HG03139 (cell line): ENCODE results near the gene MOV10L1.

Experiments
- ATAC-seq: cut with Tn5 transposase; IDR thresholded peaks from one replicate; pipeline ENCODE4 v1.9.1; 2021; ENCODE audit not compliant: unreplicated experiment

MOV10L1 gene

DNA sequence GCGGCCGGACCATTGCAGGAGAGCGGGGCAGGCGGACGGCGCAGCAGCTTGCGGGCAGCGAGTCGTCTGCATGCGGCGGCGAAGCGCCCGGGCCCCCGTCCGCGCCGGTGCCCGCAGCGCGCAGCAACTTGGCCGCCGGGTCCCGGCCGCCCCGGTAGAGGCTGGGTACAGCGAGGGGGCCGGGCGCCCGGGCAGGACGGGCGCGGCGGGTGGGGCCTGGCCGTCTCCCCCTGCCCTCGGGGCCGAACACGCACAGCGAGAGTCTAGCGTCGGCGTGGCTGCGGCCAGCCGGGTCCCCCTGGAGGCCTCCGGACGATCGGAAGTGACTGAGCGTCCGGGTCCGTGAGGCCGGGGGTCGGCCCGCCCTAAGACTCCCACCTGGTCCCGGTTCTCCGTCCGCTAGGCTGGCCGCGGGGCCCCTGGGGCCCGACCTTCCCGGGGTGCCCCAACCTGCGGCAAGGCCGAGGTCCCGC lies 95.1 kb downstream of the MOV10L1 start:
- ATAC-seq = no peak

DNA sequence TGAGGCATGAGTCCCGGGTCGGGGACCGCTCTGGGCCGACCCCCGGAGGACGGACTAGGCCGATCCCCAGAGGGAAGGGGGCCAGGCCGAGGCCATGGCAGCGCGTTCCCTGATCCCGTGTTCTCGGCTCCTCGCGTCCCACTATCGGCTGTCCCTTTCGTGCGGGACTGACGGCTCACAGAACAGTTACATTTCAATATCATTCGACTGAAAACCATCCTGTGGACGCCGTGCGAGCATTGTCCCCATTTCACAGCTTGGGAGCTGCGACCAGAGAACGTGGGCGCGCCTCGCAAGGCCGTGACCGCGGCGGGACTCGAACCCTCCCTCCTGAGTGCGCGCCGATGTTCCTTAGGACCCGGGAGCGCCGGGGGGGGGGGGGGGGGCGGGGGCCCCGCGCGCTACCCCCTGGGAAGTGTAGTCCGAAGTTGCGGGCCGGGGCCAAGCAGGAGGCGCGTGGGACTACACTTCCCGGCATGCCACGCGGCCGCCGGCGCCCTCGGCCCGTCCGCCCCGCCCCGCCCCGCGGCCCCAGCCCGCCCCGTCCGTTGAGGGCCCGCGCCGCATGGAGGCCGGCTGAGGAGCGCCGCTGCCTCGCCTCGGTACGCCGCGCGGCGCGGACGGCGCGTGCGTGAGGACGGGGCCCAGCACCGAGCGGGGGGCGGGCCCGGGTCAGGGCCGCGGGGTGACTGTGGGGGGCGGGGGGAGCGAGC lies 95.7 kb downstream of the MOV10L1 start, which contains the start of gene TRABD:
Gene TRABD, plus strand, starts transcription at position 539 of the 713 bp plus-strand sequence. CDS start 7,148 bp downstream, outside the sequence.
- peak; percentile 28 for ATAC-seq

DNA sequence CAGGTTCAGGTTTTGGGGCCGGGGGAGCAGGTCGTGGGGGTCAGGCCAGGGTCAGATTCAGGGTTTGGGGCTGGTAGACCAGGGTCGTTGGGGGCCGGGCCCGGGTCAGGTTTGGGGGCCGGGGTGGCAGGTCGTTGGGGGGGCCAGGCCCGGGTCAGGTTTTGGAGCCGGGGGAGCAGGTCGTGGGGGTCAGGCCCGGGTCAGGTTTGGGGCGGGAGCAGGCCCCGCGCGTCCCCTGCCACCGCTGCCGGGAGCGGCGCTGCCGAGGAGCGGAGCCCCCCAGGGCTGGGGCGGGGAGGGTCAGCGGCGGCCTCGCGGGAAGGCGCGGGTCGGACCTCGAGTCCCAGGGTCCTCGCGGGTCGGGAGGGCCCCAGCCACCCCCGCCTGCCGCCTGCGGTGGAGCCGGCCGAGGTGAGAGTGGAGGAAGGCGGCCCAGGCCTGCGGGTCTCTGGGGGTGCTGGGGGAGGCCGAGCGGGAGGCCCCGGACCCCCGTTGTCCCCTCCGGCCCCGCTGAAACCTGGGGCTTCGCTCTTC lies 96.4 kb downstream of the MOV10L1 start:
- ATAC-seq = no peak

DNA sequence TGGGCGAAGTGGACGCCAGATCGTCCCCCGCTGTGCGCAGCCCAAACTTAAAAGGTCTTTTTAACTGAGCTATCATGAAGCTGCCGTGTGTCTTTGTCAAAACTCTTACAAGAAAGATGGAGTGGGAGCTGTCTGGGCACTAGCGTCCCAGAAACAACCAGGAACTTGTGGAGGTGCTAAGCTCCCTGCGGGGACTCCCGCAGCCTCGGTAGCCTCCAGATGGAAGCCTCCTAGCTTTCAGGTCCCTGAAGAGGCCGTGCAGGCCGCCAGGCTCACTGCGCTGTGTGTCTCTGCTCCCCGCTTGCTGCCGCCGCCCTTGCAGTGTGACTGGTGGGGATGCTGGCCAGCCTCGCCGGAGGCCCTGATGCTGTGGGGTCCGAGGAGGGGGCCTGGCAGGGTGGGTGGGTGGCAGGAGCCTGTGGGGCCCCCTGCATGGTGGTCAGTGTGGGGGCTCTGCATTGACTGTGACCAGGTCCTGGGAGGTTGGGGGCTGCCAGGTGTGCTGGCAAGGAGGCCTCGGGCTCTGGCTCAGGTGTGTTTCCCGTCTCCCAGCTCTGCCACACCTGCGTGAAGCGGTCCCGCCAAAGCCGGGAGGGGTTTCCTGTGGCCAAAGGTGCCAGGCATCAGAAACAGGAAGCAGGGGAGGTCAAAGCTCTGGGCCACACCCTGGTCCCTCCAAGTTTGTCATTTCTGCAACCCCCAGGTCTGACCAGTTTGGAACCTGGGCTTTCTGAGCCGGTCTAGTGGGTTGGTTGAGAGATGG lies 97.1 kb downstream of the MOV10L1 start:
- no peak for ATAC-seq

DNA sequence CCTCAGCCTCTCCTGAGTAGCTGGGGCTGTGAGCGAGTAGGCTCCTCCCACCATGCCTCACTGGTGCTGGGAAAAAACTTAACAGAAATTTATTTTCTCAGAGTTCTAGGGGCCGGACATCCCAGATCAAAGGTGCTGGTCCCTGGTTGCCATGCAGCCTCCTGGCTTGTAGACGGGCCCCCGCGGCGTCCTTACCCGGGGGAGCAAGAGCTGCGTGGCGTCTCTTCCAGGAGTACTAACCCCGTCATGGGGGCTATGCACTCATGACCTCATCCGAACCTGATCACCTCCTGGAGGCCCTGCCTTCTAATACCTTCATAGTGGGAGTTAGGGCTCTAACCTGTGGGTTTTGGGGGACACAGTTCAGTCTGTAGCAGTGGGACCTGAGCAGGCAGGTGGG lies 98.5 kb downstream of the MOV10L1 start:
- ATAC-seq = no peak

DNA sequence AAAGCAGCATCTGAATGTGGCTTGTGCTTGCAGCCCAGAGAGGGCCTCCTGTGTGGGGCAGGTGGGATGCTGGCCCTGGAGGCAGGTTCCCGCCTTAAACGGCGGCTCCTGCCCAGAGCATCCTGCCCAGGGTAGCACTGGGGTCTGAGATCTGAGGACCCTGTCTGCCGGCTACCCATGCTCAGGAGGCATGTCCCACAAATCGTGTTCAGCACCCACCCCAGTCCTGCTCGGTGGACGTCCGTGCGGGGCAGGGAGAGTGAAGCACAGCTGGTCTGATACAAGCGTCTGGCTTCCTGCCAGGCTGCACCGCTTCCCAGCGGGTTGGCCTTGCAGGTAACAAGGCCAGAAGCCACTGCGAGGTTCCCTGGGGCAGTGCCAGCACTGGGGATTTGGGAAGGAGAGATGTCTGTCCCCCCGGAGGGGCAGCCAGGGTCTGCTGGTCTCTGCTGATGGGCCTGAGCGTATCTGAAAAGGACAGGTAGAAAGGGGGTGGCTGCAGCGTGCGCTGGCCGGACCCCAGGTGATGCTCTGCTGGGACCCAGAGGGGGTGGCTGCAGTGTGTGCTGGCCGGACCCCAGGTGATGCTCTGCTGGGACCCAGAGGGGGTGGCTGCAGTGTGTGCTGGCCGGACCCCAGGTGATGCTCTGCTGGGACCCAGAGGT lies 99.5 kb downstream of the MOV10L1 start:
- no peak for ATAC-seq

DNA sequence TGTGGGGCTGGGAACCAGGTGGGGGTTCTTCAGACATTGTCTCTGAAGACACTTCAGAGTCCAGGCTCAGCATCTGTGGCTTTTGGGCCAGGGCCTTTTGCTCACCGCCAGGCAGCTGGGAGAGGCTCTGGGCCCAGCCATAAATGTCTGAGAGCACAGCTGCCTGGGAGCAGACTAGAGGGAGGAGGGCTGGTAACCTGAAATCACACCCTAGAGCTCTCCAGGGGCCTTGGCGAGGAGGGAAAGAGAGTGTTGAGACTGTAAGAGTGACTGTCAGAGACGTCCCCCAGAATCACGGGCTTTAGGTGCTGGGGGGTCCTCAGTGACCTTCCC lies 100.0 kb downstream of the MOV10L1 start:
- no peak for ATAC-seq

DNA sequence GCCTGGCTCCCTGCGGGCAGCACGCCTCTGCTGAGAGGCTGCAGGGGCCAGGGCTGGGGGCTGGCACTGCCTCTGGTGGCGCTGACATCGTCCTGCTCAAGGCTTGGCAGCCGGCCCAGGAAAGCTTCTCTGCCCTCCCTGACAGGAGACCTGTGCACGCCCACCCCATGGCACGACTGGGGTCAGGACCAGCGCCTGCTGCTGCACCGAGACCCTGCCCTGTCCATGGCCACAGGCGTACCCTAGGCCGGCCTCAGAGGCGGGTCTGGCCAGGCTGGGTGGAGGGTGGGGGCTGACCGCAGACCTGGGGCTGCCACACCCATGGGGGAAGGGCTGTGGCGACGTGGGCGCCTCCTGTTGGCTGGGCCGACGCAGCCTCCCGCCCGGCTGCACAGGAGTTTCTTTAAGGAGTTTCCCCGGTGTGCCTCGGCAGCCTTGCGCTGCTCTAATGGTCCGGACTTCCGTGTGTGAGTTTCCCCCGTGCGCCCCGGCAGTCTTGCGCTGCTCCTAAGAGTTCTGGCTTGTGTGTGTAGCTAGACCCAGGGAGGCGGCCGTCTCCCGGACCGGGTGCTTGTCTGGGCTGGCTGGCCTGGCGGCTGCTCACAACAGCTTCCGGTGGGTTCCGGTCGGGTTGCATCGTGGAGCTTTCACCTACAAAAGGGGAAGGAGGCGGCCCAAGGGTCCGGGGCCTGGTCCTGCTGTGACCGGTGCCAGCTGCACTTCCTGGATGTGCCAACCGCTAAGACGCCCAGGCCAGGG lies 100.6 kb downstream of the MOV10L1 start:
- peak; percentile 32 for ATAC-seq

DNA sequence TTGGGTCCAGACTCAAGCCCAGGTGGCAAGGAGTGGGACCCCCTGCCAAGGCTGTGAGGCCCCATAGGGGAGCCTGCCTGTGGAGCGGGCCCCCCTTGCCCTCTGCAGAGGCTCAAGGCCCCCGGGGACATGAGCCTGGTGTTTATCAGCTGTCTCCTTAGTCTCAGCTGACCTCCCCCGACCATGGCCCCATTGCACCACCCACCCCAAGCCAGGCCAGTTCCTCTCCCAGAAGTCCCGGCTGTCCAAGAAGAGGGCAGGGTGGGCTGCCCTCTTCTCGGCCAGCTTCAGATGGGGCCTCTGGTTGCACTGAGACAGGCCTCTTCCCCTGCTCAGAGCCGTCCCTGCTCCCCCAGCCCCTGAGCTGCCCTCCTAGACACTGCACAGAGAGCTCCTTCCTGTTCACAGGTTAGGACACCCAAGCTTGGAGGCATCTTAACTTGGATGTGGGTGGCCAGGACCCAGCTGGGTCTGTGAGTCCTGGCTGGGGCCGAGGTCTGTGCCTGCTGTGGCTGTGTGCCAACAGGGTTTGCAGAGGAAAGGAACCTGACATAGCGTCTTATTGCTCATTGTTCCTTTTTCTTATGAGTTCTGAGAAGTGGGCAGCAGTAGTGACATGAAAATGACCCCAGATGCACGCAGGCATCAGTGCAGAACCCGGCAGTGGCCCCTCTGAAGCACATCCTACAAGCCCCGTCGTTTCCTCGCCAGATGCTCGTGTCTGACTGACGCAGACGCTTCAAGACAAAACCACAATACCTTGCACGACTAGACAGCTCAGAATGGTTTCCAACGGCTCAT lies 101.3 kb downstream of the MOV10L1 start:
- ATAC-seq = peak; percentile 14

DNA sequence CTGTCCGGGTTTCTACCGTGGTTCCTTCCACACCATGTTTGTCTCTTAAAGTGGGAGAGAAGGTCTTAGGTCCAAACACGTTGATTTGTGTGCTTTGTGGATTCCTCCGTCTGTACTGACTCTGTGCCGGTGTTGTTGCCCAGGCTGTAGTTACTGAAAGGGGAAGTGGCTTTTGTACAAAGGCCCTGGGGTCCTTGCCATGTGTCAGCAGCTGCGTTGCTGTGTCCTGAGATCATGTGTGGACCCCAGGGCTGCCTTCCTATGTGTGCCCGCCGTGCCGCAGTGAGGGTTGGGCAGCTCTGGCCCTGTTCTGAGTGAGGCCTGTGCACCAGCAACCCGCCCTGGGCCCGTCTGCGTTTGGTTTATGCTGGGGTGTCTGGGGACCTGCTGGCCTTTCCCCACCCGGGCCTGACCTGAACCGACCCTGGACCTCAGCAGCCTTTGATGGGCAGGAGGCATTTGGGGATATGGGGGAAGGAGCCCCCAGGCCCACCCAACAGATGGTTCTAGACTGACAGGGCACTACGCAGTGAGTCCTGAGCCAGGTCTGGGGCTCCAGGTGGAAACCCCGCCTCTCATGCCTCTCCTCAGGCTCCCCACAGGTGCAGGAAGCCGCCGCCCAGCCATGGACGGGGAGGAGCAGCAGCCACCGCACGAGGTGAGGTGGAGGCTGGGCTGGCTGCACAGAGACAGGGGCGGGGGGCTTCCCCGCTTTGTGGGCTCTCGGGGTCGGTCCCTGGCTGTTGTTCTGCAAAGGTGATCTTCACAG lies 102.8 kb downstream of the MOV10L1 start:
- no peak for ATAC-seq

DNA sequence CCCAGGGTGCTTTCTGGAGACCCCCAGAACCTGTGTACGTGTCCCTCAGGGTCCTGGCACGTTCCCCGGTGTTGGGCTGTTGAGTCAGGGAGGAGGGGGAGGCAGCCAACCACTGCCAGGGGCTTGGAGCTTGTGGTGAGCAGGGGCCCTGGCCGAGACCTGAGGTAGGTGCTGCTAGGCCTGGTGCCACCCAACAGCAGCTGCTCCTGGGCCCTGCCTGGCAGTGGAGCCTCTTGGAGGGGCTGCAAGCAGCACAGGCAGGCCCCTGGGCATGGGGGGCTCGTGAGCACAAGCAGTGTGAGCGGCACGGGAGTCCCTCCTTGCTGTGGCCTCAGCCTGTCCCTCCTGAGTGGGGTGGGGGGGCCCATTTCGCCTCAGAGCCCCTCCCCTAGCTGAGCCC lies 103.8 kb downstream of the MOV10L1 start:
- no peak for ATAC-seq

DNA sequence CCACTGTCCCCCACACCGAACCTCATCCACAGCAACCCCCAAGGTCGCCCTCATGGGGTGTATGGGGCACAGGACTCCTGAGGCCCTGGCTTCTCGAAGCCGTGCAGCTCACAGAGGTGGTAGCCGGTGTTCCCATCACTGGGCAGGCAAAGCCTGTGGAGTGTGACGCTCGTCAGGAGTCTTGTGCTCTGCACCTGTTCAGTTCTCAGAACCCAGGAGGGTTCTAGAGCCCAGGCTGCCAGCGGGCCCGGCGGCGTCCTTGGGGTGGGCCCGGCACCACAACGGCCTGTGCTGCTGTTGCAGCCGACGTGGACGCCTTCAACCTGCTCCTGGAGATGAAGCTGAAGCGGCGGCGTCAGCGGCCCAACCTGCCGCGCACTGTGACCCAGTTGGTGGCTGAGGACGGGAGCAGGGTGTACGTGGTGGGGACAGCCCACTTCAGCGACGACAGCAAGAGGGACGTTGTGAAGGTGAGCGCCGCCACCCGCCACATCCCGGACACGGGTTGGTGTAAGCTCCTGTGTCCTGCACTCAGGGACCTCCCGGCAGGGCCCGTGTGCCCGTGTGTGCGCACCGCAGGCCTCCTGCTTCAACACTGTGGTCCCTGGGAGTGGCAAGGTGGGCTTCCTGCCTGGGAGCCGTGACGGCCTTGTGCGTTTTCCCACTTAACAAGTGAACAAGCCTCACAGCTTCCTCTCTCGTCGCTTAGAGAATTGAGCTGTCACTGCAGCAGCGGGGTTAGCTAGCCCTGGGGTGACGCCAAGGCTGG lies 104.4 kb downstream of the MOV10L1 start:
- no peak for ATAC-seq

DNA sequence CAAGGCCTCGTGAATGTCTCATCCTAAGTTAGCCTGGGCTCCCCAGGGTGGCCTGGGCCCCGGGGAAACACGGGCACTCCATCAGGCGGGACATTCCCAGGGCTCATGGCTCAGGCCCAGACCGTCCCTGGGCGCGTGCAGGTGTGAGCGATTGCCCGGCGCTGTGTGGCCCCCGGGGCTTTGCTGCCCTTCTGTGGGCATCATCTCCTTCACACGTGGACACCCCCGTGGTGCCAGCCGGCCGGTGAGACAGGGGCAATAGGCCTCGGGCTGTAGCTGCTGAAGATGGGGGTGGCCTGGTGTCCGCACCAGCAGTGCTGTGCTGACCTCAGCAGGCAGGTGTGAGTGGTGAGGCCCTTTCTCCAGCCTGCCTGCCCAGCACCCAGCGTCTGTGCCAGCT lies 106.5 kb downstream of the MOV10L1 start:
- ATAC-seq = no peak

DNA sequence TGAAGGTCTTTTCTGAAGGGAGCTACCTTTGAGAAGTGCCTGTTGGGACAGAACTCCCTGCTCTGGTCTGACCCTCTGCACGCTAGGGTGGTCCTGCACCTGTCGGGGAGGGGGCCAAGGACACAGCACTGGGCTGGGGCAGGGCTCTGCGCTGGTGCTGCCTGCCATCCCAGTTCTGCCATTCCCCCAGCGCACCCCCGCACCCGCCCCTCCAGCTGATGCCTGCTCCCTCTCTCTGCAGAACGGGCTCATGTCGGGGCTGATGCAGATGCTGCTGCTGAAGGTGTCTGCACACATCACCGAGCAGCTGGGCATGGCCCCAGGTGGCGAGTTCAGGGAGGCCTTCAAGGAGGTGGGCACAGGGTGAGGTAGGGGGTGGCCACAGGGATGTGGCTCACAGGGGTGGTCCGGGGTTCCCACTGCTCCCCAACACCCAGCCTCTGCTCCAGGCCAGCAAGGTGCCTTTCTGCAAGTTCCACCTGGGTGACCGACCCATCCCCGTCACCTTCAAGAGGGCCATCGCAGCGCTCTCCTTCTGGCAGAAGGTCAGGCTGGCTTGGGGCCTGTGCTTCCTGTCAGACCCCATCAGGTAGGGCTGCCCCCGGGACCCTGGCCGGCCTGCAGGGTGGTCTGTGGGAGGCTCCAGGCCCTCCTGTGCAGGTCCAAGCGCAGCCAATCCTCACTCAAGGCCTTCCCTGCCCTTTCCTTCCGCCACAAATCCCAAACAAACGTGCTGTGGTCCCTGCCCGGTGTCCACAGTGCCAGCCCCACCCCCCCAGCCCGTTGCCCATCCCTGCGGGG lies 107.4 kb downstream of the MOV10L1 start:
- ATAC-seq = no peak

DNA sequence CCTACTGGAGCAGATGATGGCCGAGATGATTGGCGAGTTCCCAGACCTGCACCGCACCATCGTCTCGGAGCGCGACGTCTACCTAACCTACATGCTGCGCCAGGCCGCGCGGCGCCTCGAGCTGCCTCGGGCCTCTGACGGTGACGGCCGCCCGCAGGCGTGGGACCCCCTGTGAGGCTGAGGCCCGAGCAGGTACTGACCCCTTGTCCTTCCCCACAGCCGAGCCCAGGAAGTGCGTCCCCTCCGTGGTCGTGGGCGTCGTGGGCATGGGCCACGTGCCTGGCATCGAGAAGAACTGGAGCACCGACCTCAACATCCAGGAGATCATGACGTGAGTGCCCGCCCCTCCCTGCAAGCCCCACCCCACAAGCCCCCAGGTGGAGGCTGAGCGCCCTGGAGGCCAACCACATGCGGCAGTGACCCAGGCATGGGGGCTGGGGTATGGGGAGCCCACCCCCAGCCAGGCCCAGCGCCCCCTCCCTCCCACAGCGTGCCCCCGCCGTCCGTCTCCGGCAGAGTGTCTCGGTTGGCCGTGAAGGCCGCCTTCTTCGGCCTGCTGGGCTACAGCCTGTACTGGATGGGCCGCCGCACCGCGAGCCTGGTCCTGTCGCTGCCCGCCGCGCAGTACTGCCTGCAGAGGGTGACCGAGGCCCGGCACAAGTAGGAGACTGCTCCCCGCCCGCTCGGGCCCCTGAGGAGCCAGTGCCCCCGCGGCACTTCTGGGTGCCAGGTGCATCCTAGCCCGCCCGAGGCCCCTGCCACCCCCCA lies 108.2 kb downstream of the MOV10L1 start:
- ATAC-seq = no peak

DNA sequence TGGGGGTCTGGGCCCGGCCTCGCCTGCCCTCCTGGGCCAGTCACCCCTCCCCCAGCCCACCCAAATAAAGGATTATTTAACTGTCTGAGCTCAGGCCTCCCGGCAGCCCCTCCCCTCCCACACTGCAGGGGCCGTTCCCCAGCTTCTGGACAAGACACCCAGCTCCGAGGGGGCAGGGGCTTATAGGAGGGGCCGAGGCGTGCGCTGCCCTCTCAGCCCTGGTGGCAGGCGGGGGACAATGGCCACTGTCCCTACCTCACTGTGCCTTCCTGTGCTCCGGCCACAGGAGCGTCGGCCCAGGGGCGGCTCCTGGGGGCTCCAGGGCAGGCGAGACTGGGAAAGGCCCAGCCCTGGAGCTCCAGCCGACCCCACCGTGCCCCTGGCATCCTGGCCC lies 108.8 kb downstream of the MOV10L1 start:
- no peak for ATAC-seq

DNA sequence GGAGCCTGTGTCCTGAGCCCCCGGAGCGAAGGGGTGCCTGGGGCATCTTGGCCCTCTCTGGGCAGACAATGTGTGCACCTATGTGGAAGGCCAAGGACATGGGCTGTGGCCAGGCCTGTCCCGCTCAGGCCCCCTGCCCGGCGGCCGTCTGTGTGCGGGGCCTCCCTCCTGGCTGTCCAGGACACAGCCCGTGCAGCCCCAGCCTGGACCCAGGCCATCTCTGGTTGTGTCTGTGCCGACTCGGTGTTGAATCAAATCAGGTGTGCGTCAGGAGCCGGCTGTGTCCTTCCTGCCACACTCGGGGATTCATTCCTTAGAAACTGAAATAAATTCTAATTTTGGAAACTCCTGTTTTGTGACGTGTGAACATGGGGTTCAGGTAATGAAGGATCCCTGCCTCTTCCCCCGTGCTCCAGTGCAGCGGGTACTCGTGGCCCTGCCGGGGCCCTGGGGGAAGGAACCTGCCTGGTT lies 109.5 kb downstream of the MOV10L1 start:
- no peak for ATAC-seq
